Muscle of leg (tissue), 11 donors: ENCODE data around the gene DICER1. TPM values are rescaled to one million over a fixed set of nuclear protein-coding genes. Genes with fewer than 3 reads are reported as not detected.

Source experiments
- DNase-seq: peaks from one replicate; pipeline ENCODE4 v3.0.0; 2013
- H3K27ac ChIP-seq: one replicate; pipeline ENCODE4 v1.5.1; 2013; ENCODE audit warnings: mild to moderate bottlenecking, low read length, control low read depth
- H3K27me3 ChIP-seq: one replicate; pipeline ENCODE4 v1.6.1; 2013; ENCODE audit warnings: low read length; ENCODE audit not compliant: control insufficient read depth, insufficient read depth
- H3K36me3 ChIP-seq: one replicate; pipeline ENCODE4 v1.6.1; 2013; ENCODE audit warnings: low read length; ENCODE audit not compliant: control insufficient read depth, insufficient read depth
- H3K4me1 ChIP-seq: one replicate; pipeline ENCODE4 v1.6.1; 2013; ENCODE audit warnings: low read length; ENCODE audit not compliant: control insufficient read depth, insufficient read depth
- H3K4me3 ChIP-seq: one replicate; pipeline ENCODE4 v1.5.1; 2013; ENCODE audit warnings: low read length, control low read depth
- H3K9me3 ChIP-seq: replicated peaks from 2 replicates; pipeline ENCODE4 v1.6.1; 2013; ENCODE audit warnings: low read depth, low read length; ENCODE audit not compliant: control insufficient read depth
- WGBS: methylation state at CpG from one replicate; pipeline ENCODE4 v1.1.5; 2013; ENCODE audit warnings: missing lambda C conversion rate; ENCODE audit not compliant: insufficient coverage; 5-methylcytosine and 5-hydroxymethylcytosine counted together
- polyA plus RNA-seq, 8 donors: library from polyadenylated mRNA; unstranded; fragments of 120-200 nt; gene quantifications; one replicate each; pipeline versions ENCODE4 v1.2.1 to v1.2.3, GENCODE V29; 2013; ENCODE audit warnings: inconsistent platforms in 1 of 8, low replicate concordance in 1 of 8; ENCODE audit not compliant: insufficient read length in 8 of 8, insufficient read depth in 1 of 8
- total RNA-seq: library from RNA; stranded (reverse); fragments of 120-200 nt; gene quantifications from one replicate; pipeline ENCODE4 v1.2.4, GENCODE V29; 2013

The DICER1 gene
- total and polyA plus RNA-seq, 9 donors: 24.6 to 48.9 (median 40.8) TPM

DNA sequence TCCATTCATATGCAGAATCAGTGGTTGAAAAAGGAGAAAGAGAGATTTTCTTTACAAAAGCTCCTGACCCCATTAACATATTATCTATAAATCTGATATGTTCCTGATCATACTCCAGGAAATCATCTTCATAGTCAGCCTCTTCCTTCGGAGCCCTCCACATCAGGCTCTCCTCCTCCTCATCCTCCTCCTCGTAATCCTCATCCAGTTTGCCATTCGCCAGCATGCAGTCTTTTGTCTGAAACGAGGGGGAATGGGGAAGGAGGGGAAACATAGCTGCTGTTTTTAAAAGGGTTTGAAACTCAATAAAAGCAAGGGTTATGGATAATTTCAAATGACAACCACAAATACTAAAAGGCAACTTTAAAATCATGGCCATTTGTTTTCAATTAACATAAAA lies 60.9 kb downstream of the DICER1 start:
- H3K27ac ChIP-seq: no peak overlapping the region
- DNase-seq: no peak
- peaks cover 3% of the 10 kb centered on the region for H3K4me1 ChIP-seq
- H3K9me3 ChIP-seq: no peaks in the 10 kb centered on the region
- no peak overlapping the region for H3K4me3 ChIP-seq
- WGBS: no CpG with 5 or more reads among the region's 4 CpGs
- H3K27me3 ChIP-seq: no peaks in the 10 kb centered on the region
- peaks cover 40% of the 10 kb centered on the region for H3K36me3 ChIP-seq

- 72% methylated on average over 8 of the region's 8 CpGs for WGBS
- H3K36me3 ChIP-seq: peaks cover 38% of the 10 kb centered on the region
These were observed 61.3 kb downstream of the DICER1 start for GRCh38 chr14:95095996-95096395.

GRCh38 chr14:95092723-95093122 lies 64.6 kb downstream of the DICER1 start:
- DNase-seq: peak; percentile 59
- H3K9me3 ChIP-seq: no peaks in the 10 kb centered on the region
- no peak overlapping the region for H3K4me3 ChIP-seq
- 49% methylated on average over 4 of the region's 9 CpGs for WGBS
- H3K27ac ChIP-seq: peak overlapping the region; percentile 69
- H3K36me3 ChIP-seq: peaks cover 39% of the 10 kb centered on the region
- no peaks in the 10 kb centered on the region for H3K27me3 ChIP-seq
- H3K4me1 ChIP-seq: peaks cover 3% of the 10 kb centered on the region

More at GRCh38 chr14:95095996-95096395, 61.3 kb downstream of the DICER1 start:
- Histone ChIP-seq H3K27me3 (no peaks in the 10 kb centered on the region), H3K9me3 (no peaks in the 10 kb centered on the region), H3K4me3 (no peak overlapping the region), H3K4me1 (peaks cover 3% of the 10 kb centered on the region), H3K27ac (no peak overlapping the region)
- DNase-seq: no peak

GRCh38 chr14:95091581-95091980 lies 65.7 kb downstream of the DICER1 start:
- Histone ChIP-seq H3K4me1 (peaks cover 3% of the 10 kb centered on the region), H3K27me3 (no peaks in the 10 kb centered on the region), H3K27ac (no peak overlapping the region), H3K9me3 (no peaks in the 10 kb centered on the region), H3K36me3 (peaks cover 41% of the 10 kb centered on the region), H3K4me3 (no peak overlapping the region)
- no CpG with 5 or more reads among the region's 4 CpGs for WGBS
- no peak for DNase-seq

GRCh38 chr14:95088665-95089064 lies 68.7 kb downstream of the DICER1 start:
- Histone ChIP-seq H3K9me3 (no peaks in the 10 kb centered on the region), H3K27me3 (no peaks in the 10 kb centered on the region), H3K4me3 (no peak overlapping the region), H3K27ac (no peak overlapping the region), H3K4me1 (peaks cover 3% of the 10 kb centered on the region), H3K36me3 (peaks cover 19% of the 10 kb centered on the region)
- DNase-seq: no peak
- WGBS: no CpG with 5 or more reads among the region's 4 CpGs

DNA sequence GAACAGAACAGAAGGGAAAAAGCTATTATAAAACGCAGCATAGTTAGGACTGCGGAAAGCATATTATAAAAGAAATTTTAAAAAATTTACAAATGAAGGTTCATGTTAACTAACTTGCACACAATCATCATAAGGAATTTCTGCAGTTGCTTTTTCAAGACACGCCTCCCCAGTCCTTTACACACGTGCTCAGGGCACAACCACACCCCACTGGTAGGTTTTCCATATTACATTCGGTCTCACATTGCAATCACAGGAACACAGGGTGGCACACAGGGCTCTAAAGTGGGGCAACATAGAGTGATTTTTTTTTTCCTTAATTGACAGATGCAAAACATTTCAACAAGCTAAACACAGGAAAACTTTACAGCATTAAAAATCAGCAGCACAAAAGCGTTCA lies 69.7 kb downstream of the DICER1 start:
- Histone ChIP-seq H3K4me3 (no peak overlapping the region), H3K4me1 (no peaks in the 10 kb centered on the region), H3K9me3 (no peaks in the 10 kb centered on the region), H3K36me3 (peaks cover 10% of the 10 kb centered on the region), H3K27me3 (no peaks in the 10 kb centered on the region), H3K27ac (no peak overlapping the region)
- 100% methylated on average over 1 of the region's 6 CpGs for WGBS
- DNase-seq: no peak

DNA sequence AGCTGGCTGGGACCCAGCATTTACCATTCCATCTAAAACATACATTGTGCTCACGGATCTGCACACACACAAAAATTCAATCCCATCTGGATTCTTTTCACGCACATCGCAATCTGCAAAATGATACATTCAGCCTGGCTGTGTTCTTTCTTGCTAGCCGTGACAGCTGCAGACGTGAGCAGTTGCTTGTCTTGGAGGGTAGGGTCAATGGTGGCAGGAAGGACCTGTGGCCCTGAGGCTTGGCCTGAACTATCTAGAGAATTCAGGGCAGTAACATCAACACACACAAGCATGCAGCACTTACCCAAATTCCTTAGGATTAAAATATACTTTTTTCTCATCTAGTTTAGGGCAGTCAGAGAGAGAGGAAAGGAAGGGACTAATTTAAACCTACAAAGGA lies 72.0 kb downstream of the DICER1 start:
- H3K27me3 ChIP-seq: no peaks in the 10 kb centered on the region
- no peak overlapping the region for H3K4me3 ChIP-seq
- DNase-seq: peak; percentile 27
- H3K9me3 ChIP-seq: no peaks in the 10 kb centered on the region
- H3K36me3 ChIP-seq: peaks cover 8% of the 10 kb centered on the region
- no peak overlapping the region for H3K27ac ChIP-seq
- H3K4me1 ChIP-seq: no peaks in the 10 kb centered on the region
- WGBS: no CpG with 5 or more reads among the region's 5 CpGs

DNA sequence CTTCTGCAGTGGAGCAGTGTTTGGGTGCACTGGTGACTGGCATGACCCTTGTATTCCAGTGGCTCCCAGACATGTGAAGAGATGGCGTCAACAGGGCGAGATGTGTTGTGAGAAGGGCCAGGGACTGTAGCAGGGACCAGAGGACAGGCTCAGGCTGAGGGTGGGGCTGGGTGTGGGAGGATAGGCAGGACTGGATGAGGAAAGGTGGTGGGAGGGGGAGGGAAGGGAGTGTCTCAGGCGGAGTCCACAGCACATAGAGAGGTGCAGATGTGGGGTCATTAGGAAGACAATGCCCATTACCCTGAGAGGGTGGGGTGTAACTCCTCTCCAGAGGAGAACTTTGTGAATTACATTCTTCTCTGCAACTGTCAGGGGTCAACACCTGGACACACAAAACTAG lies 78.5 kb downstream of the DICER1 start:
- no peaks in the 10 kb centered on the region for H3K36me3 ChIP-seq
- 85% methylated on average over 3 of the region's 3 CpGs for WGBS

GRCh38 chr14:95077345-95077744 lies 80.0 kb downstream of the DICER1 start:
- Histone ChIP-seq H3K4me3 (no peak overlapping the region), H3K9me3 (peaks cover 2% of the 10 kb centered on the region), H3K36me3 (no peaks in the 10 kb centered on the region), H3K4me1 (no peaks in the 10 kb centered on the region), H3K27ac (no peak overlapping the region), H3K27me3 (peaks cover 2% of the 10 kb centered on the region)
- WGBS: 87% methylated on average over 6 of the region's 7 CpGs
- no peak for DNase-seq

More for the DNA sequence above, 78.5 kb downstream of the DICER1 start:
- Histone ChIP-seq H3K27ac (no peak overlapping the region), H3K27me3 (peaks cover 2% of the 10 kb centered on the region), H3K4me3 (no peak overlapping the region), H3K4me1 (no peaks in the 10 kb centered on the region), H3K9me3 (peaks cover 2% of the 10 kb centered on the region)
- no peak for DNase-seq

- Histone ChIP-seq H3K27ac (no peak overlapping the region), H3K27me3 (peaks cover 7% of the 10 kb centered on the region), H3K36me3 (no peaks in the 10 kb centered on the region), H3K9me3 (peaks cover 2% of the 10 kb centered on the region), H3K4me3 (no peak overlapping the region), H3K4me1 (peaks cover 7% of the 10 kb centered on the region)
- no CpG with 5 or more reads among the region's 2 CpGs for WGBS
- DNase-seq: no peak
These were observed 81.5 kb downstream of the DICER1 start for GRCh38 chr14:95075789-95076188.

GRCh38 chr14:95073947-95074346 lies 83.4 kb downstream of the DICER1 start:
- peaks cover 2% of the 10 kb centered on the region for H3K9me3 ChIP-seq
- H3K27ac ChIP-seq: no peak overlapping the region
- no peak overlapping the region for H3K4me3 ChIP-seq
- H3K4me1 ChIP-seq: peaks cover 7% of the 10 kb centered on the region
- H3K36me3 ChIP-seq: no peaks in the 10 kb centered on the region
- DNase-seq: no peak
- H3K27me3 ChIP-seq: peaks cover 7% of the 10 kb centered on the region
- WGBS: 100% methylated on average over 2 of the region's 3 CpGs
